T-helper 1 cell (primary cell): ENCODE results near the gene ACER3.
A peak's percentile ranks its signal among the peaks of the same experiment; 100 is the strongest.
"Not testable (repeated sequence)": the region's sequence is repeated elsewhere in the genome, so short reads cannot be mapped to it uniquely, and the experiment has no call there.

ENCODE experiments used
- DNase-seq, 5 donors: peaks; one replicate each; pipeline ENCODE4 v3.0.0-alpha.2; 2012 to 2020

Gene ACER3

GRCh38 chr11:77042111-77042726, 181.5 kb downstream of the ACER3 start:
- no peak for DNase-seq

GRCh38 chr11:77044356-77044755, 183.6 kb downstream of the ACER3 start:
- DNase-seq: no peak

- DNase-seq: no peak
Measured at GRCh38 chr11:77044886-77045285, 184.2 kb downstream of the ACER3 start.

GRCh38 chr11:77046060-77046501, 185.4 kb downstream of the ACER3 start:
- DNase-seq: peak in 4 of 5 donors; percentile 31 to 46 (median 38)

- DNase-seq: peak; percentile 52 to 88 (median 80)
Measured at GRCh38 chr11:77047007-77047927, 186.5 kb downstream of the ACER3 start.

- DNase-seq: not testable (repeated sequence)
Measured at GRCh38 chr11:77047928-77048446, 187.3 kb downstream of the ACER3 start.

- no peak for DNase-seq
Measured at GRCh38 chr11:77049026-77049425, 188.3 kb downstream of the ACER3 start.

- DNase-seq: no peak
Measured at GRCh38 chr11:77051511-77051910, 190.8 kb downstream of the ACER3 start.

- DNase-seq: no peak
Measured at GRCh38 chr11:77052518-77052917, 191.8 kb downstream of the ACER3 start.

- DNase-seq: no peak
Measured at GRCh38 chr11:77053217-77054015, 192.7 kb downstream of the ACER3 start.

GRCh38 chr11:77054084-77054483, 193.4 kb downstream of the ACER3 start:
- DNase-seq: no peak

- no peak for DNase-seq
Measured at GRCh38 chr11:77055101-77055561, 194.4 kb downstream of the ACER3 start.

GRCh38 chr11:77055913-77056312, 195.2 kb downstream of the ACER3 start:
- DNase-seq: no peak

GRCh38 chr11:77056814-77057402, 196.2 kb downstream of the ACER3 start:
- DNase-seq: no peak

- DNase-seq: no peak
Measured at GRCh38 chr11:77057938-77058474, 197.3 kb downstream of the ACER3 start.

GRCh38 chr11:77058900-77059299, 198.2 kb downstream of the ACER3 start:
- no peak for DNase-seq

- DNase-seq: no peak
Measured at GRCh38 chr11:77059806-77060205, 199.1 kb downstream of the ACER3 start.

GRCh38 chr11:77060234-77060633, 199.5 kb downstream of the ACER3 start:
- no peak for DNase-seq

- not testable (repeated sequence) for DNase-seq
Measured at GRCh38 chr11:77061258-77061657, 200.5 kb downstream of the ACER3 start.

- DNase-seq: no peak
Measured at GRCh38 chr11:77062924-77063323, 202.2 kb downstream of the ACER3 start.

- DNase-seq: no peak
Measured at GRCh38 chr11:77063407-77063806, 202.7 kb downstream of the ACER3 start.

- no peak for DNase-seq
Measured at GRCh38 chr11:77063861-77064260, 203.1 kb downstream of the ACER3 start.
